Neural progenitor cell (in vitro differentiated cells): ENCODE measurements around the gene ARHGAP19. TPM values are rescaled to one million over a fixed set of nuclear protein-coding genes. Genes with fewer than 3 reads are reported as not detected.

Source experiments
- DNase-seq: peaks from one replicate; pipeline ENCODE4 v3.0.0-alpha.2; 2016; ENCODE audit warnings: low spot score
- H2AFZ ChIP-seq: fragments of 200-600 bp; sonication (generic); replicated peaks from 2 replicates; pipeline ENCODE4 v1.6.1; 2016; ENCODE audit warnings: antibody characterized with exemption
- H3F3A ChIP-seq: fragments of 200-600 bp; sonication (generic); 2 replicates; pipeline ENCODE4 v1.6.1; 2016; ENCODE audit warnings: antibody characterized with exemption, low read depth
- H3K27ac ChIP-seq: fragments of 200-600 bp; sonication (generic); 2 replicates; pipeline ENCODE4 v1.5.1; 2016; ENCODE audit warnings: mild to moderate bottlenecking
- H3K27me3 ChIP-seq: fragments of 200-600 bp; sonication (generic); 2 replicates; pipeline ENCODE4 v1.6.1; 2016; ENCODE audit warnings: mild to moderate bottlenecking, moderate library complexity
- H3K36me3 ChIP-seq: fragments of 200-600 bp; sonication (generic); 2 replicates; pipeline ENCODE4 v1.5.1; 2016
- H3K4me1 ChIP-seq: fragments of 200-600 bp; sonication (generic); 2 replicates; pipeline ENCODE4 v1.6.1; 2016; ENCODE audit warnings: mixed run types
- H3K4me2 ChIP-seq: fragments of 200-600 bp; sonication (generic); 2 replicates; pipeline ENCODE4 v1.6.1; 2016
- H3K4me3 ChIP-seq: fragments of 200-600 bp; sonication (generic); 2 replicates; pipeline ENCODE4 v1.5.1; 2016
- H3K79me2 ChIP-seq: fragments of 200-600 bp; sonication (generic); 2 replicates; pipeline ENCODE4 v1.6.1; 2016; ENCODE audit warnings: low read depth
- H3K9ac ChIP-seq: fragments of 200-600 bp; sonication (generic); 2 replicates; pipeline ENCODE4 v1.6.1; 2016
- H3K9me3 ChIP-seq: fragments of 200-600 bp; sonication (generic); 2 replicates; pipeline ENCODE4 v1.5.1; 2016; ENCODE audit warnings: low read depth
- H4K20me1 ChIP-seq: fragments of 200-600 bp; sonication (generic); 2 replicates; pipeline ENCODE4 v1.6.1; 2016; ENCODE audit warnings: low read depth
- H3K27ac Mint-ChIP-seq: 3 replicates; pipeline ENCODE4 v1.8.0; 2021; ENCODE audit warnings: mixed read lengths
- H3K27me3 Mint-ChIP-seq: 2 replicates; pipeline ENCODE4 v1.8.0; 2022; ENCODE audit warnings: low read depth, mild to moderate bottlenecking, inconsistent platforms, moderate library complexity, mixed read lengths; ENCODE audit not compliant: insufficient read depth
- H3K36me3 Mint-ChIP-seq: 3 replicates; pipeline ENCODE4 v1.8.0; 2021; ENCODE audit warnings: mixed read lengths
- H3K4me1 Mint-ChIP-seq: 3 replicates; pipeline ENCODE4 v1.8.0; 2021; ENCODE audit warnings: mixed read lengths
- H3K4me3 Mint-ChIP-seq: 3 replicates; pipeline ENCODE4 v1.8.0; 2021; ENCODE audit warnings: mild to moderate bottlenecking, moderate library complexity, mixed read lengths
- H3K9me3 Mint-ChIP-seq: 3 replicates; pipeline ENCODE4 v1.8.0; 2020; ENCODE audit warnings: mixed read lengths
- EZH2 ChIP-seq: fragments of 200-600 bp; sonication (generic); IDR thresholded peaks from 2 replicates; pipeline ENCODE4 v1.6.1; 2017; ENCODE audit warnings: antibody characterized with exemption, mild to moderate bottlenecking, moderate library complexity
- EZH2phosphoT487 ChIP-seq: fragments of 200-600 bp; sonication (generic); IDR thresholded peaks from 2 replicates; pipeline ENCODE4 v1.6.1; 2017; ENCODE audit warnings: antibody characterized with exemption
- total RNA-seq: library from RNA; depleted of rRNA; stranded (reverse); fragments of >200 nt; gene quantifications from 2 replicates; pipeline ENCODE4 v1.2.3, GENCODE V29; 2015; ENCODE audit warnings: low replicate concordance
- TF ChIP-seq, protein P1 (sequence below): fragments of 200-600 bp; sonication (generic); IDR thresholded peaks from 2 replicates; pipeline ENCODE4 v1.5.1; 2017; ENCODE audit warnings: antibody characterized with exemption, mild to moderate bottlenecking

ARHGAP19 gene
- total RNA-seq, 1 donor from 2014 or later, result 88.8 TPM

- H3K27me3 Mint-ChIP-seq, result peaks cover 55% of the 10 kb centered on the region
- TF ChIP-seq EZH2phosphoT487 (no peak), EZH2 (no peak)
- TF ChIP-seq, protein P1, sequence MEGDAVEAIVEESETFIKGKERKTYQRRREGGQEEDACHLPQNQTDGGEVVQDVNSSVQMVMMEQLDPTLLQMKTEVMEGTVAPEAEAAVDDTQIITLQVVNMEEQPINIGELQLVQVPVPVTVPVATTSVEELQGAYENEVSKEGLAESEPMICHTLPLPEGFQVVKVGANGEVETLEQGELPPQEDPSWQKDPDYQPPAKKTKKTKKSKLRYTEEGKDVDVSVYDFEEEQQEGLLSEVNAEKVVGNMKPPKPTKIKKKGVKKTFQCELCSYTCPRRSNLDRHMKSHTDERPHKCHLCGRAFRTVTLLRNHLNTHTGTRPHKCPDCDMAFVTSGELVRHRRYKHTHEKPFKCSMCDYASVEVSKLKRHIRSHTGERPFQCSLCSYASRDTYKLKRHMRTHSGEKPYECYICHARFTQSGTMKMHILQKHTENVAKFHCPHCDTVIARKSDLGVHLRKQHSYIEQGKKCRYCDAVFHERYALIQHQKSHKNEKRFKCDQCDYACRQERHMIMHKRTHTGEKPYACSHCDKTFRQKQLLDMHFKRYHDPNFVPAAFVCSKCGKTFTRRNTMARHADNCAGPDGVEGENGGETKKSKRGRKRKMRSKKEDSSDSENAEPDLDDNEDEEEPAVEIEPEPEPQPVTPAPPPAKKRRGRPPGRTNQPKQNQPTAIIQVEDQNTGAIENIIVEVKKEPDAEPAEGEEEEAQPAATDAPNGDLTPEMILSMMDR, result no peak
- no peaks in the 10 kb centered on the region for H3K9me3 ChIP-seq
- peaks cover 25% of the 10 kb centered on the region for H3K4me1 ChIP-seq
- DNase-seq, result no peak
- no peaks in the 10 kb centered on the region for H3K36me3 Mint-ChIP-seq
- no peak overlapping the region for H3K4me3 Mint-ChIP-seq
- H3K27ac ChIP-seq, result no peak overlapping the region
- peak overlapping the region; percentile 66 for H3K4me2 ChIP-seq
- no peak overlapping the region for H2AFZ ChIP-seq
- H3F3A ChIP-seq, result peaks cover 25% of the 10 kb centered on the region
- H3K79me2 ChIP-seq, result no peaks in the 10 kb centered on the region
- no peaks in the 10 kb centered on the region for H3K36me3 ChIP-seq
- H3K4me3 ChIP-seq, result no peak overlapping the region
- H3K9ac ChIP-seq, result no peak overlapping the region
- peaks cover 70% of the 10 kb centered on the region for H4K20me1 ChIP-seq
- no peak overlapping the region for H3K27ac Mint-ChIP-seq
- H3K4me1 Mint-ChIP-seq, result peaks cover 38% of the 10 kb centered on the region
- peaks cover 100% of the 10 kb centered on the region for H3K27me3 ChIP-seq
- no peaks in the 10 kb centered on the region for H3K9me3 Mint-ChIP-seq
Observed at GRCh38 chr10:97180363-97180755, 112.1 kb downstream of the ARHGAP19 start.

GRCh38 chr10:97179731-97180362 is 112.6 kb downstream of the ARHGAP19 start:
- Histone ChIP-seq H3K4me1 (peaks cover 20% of the 10 kb centered on the region), H4K20me1 (peaks cover 65% of the 10 kb centered on the region), H2AFZ (no peak overlapping the region), H3K4me3 (peak overlapping the region; percentile 31), H3K27me3 (peaks cover 100% of the 10 kb centered on the region), H3K4me2 (peak overlapping the region; percentile 66), H3K9me3 (no peaks in the 10 kb centered on the region), H3K27ac (no peak overlapping the region), H3F3A (peaks cover 25% of the 10 kb centered on the region), H3K9ac (no peak overlapping the region), H3K36me3 (no peaks in the 10 kb centered on the region), H3K79me2 (no peaks in the 10 kb centered on the region)
- TF ChIP-seq EZH2phosphoT487 (peak; percentile 90), EZH2 (no peak)
- TF ChIP-seq, protein P1, result peak; percentile 70
- no peaks in the 10 kb centered on the region for H3K36me3 Mint-ChIP-seq
- no peaks in the 10 kb centered on the region for H3K9me3 Mint-ChIP-seq
- no peak overlapping the region for H3K27ac Mint-ChIP-seq
- H3K27me3 Mint-ChIP-seq, result peaks cover 53% of the 10 kb centered on the region
- H3K4me1 Mint-ChIP-seq, result peaks cover 36% of the 10 kb centered on the region
- no peak overlapping the region for H3K4me3 Mint-ChIP-seq
- peak; percentile 94 for DNase-seq

GRCh38 chr10:97179311-97179710 is 113.1 kb downstream of the ARHGAP19 start:
- no peak overlapping the region for H3K27ac ChIP-seq
- no peak overlapping the region for H3K4me3 Mint-ChIP-seq
- no peak overlapping the region for H3K27ac Mint-ChIP-seq
- H3K4me2 ChIP-seq, result peak overlapping the region; percentile 66
- no peaks in the 10 kb centered on the region for H3K9me3 Mint-ChIP-seq
- peaks cover 20% of the 10 kb centered on the region for H3F3A ChIP-seq
- no peak overlapping the region for H3K9ac ChIP-seq
- no peak overlapping the region for H2AFZ ChIP-seq
- H3K27me3 Mint-ChIP-seq, result peaks cover 48% of the 10 kb centered on the region
- peaks cover 95% of the 10 kb centered on the region for H3K27me3 ChIP-seq
- no peaks in the 10 kb centered on the region for H3K36me3 Mint-ChIP-seq
- H3K4me1 ChIP-seq, result peaks cover 15% of the 10 kb centered on the region
- no peak for TF ChIP-seq EZH2phosphoT487
- TF ChIP-seq EZH2, result peak; percentile 5
- peaks cover 60% of the 10 kb centered on the region for H4K20me1 ChIP-seq
- H3K79me2 ChIP-seq, result no peaks in the 10 kb centered on the region
- peaks cover 30% of the 10 kb centered on the region for H3K4me1 Mint-ChIP-seq
- no peaks in the 10 kb centered on the region for H3K9me3 ChIP-seq
- H3K4me3 ChIP-seq, result peak overlapping the region; percentile 31
- no peaks in the 10 kb centered on the region for H3K36me3 ChIP-seq
- DNase-seq, result no peak

DNA sequence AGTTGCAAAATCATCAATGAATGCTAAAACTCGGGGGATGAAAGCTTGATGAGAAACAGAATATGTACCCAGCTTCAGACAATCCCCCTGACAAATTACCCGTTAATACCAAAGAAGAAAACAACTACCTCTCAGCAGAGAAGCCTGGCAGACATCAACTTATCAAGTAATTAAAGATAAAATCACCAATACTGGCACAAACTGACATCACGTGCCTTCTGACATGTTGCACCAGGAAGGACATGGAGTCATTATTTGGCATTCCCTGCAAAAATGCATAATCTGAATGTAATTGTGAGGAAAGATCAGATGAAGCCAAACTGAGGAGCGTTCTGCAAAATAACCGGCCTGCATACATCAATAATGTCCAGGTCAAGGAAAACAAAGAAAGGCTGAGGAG is 114.4 kb downstream of the ARHGAP19 start:
- Histone ChIP-seq H3K9ac (no peak overlapping the region), H3K79me2 (no peaks in the 10 kb centered on the region), H3K4me1 (peaks cover 12% of the 10 kb centered on the region), H4K20me1 (peaks cover 48% of the 10 kb centered on the region), H3K9me3 (no peaks in the 10 kb centered on the region), H3K4me2 (no peak overlapping the region), H3F3A (peaks cover 18% of the 10 kb centered on the region), H3K27ac (no peak overlapping the region), H3K27me3 (peaks cover 82% of the 10 kb centered on the region), H3K36me3 (no peaks in the 10 kb centered on the region), H3K4me3 (no peak overlapping the region), H2AFZ (no peak overlapping the region)
- no peak overlapping the region for H3K4me3 Mint-ChIP-seq
- H3K27me3 Mint-ChIP-seq, result peaks cover 40% of the 10 kb centered on the region
- no peak for DNase-seq
- no peaks in the 10 kb centered on the region for H3K36me3 Mint-ChIP-seq
- H3K27ac Mint-ChIP-seq, result no peak overlapping the region
- no peaks in the 10 kb centered on the region for H3K9me3 Mint-ChIP-seq
- H3K4me1 Mint-ChIP-seq, result peaks cover 20% of the 10 kb centered on the region
- no peak for TF ChIP-seq EZH2
- TF ChIP-seq, protein P1, result no peak
- no peak for TF ChIP-seq EZH2phosphoT487
